HCT116 (cell line): ENCODE results near the gene A4GALT. TPM values are rescaled to one million over a fixed set of nuclear protein-coding genes. Genes with fewer than 3 reads are reported as not detected.

Experiments used
- ATAC-seq: fragments of 200-7000 bp; cut with Tn5 transposase; 2 replicates; pipeline ENCODE4 v1.9.1; 2020; ENCODE audit warnings: mild to moderate bottlenecking, moderate library complexity
- BruUV-seq: library from RNA; stranded (reverse); fragments of 400-500 nt; replicated peaks from 2 replicates; lab custom pipeline; 2021; lab: Mats Ljungman, UMichigan
- CTCF ChIA-PET: fragments of 300-600 bp; sonication (Branson Sonifier 250); formaldehyde crosslinking; loops from one replicate; lab custom pipeline; 2021; ENCODE audit warnings: antibody characterized with exemption; lab: Charles Lee
- POLR2A ChIA-PET: fragments of 300-600, 350-600 bp; sonication (Branson Sonifier 250); formaldehyde crosslinking; loops from one replicate; lab custom pipeline; 2021; ENCODE audit warnings: antibody characterized with exemption; lab: Charles Lee
- RAD21 ChIA-PET, 2 experiments: fragments of 300-600 bp; sonication (Branson Sonifier 250); formaldehyde crosslinking; loops; one replicate each; lab custom pipeline; 2023; ENCODE audit warnings: low total read pairs in 2 of 2; ENCODE audit not compliant: uncharacterized antibody in 2 of 2, unreplicated experiment in 2 of 2, low non-redundant PET in 1 of 2; lab: Charles Lee
- DNase-seq: peaks from one replicate; pipeline ENCODE4 v3.0.0-alpha.2; 2010; ENCODE audit warnings: low read depth, low spot score
- H2AFZ ChIP-seq: fragments of 200-600 bp; shearing (Covaris generic), sonication (generic); 2 replicates; pipeline ENCODE4 v1.6.1; 2017; ENCODE audit warnings: low read depth, mixed run types, mixed read lengths, antibody characterized with exemption, low read length; ENCODE audit not compliant: poor library complexity, severe bottlenecking
- H3K27ac ChIP-seq: 2 replicates; pipeline ENCODE4 v1.5.1; 2012; ENCODE audit warnings: low read depth, low read length
- H3K27me3 ChIP-seq: fragments of 200-600 bp; sonication (generic); 2 replicates; pipeline ENCODE4 v1.6.1; 2016; ENCODE audit warnings: mixed run types, low read length, mixed read lengths; ENCODE audit not compliant: insufficient read depth
- H3K36me3 ChIP-seq, 2 experiments: fragments of 200-500 bp in 1 of 2; fragments of 200-600 bp in 1 of 2; sonication (Bioruptor generic) in 1 of 2; sonication (generic) in 1 of 2; 2 replicates each; pipeline versions ENCODE4 v1.5.1 to v1.6.1; 2014 to 2016; ENCODE audit warnings: low read length in 2 of 2, inconsistent platforms in 1 of 2, mixed read lengths in 1 of 2, mixed run types in 1 of 2; ENCODE audit not compliant: insufficient read depth in 2 of 2, control insufficient read depth in 1 of 2
- H3K4me1 ChIP-seq, 2 experiments: fragments of 200-600 bp in 1 of 2; sonication (generic) in 1 of 2; 2 replicates each; pipeline versions ENCODE4 v1.5.1 to v1.6.1; 2012 to 2017; ENCODE audit warnings: low read length in 2 of 2, inconsistent platforms in 1 of 2, mild to moderate bottlenecking in 1 of 2, mixed read lengths in 1 of 2, mixed run types in 1 of 2, moderate library complexity in 1 of 2; ENCODE audit not compliant: insufficient read depth in 2 of 2, control insufficient read depth in 1 of 2
- H3K4me2 ChIP-seq: fragments of 200-600 bp; sonication (generic); 2 replicates; pipeline ENCODE4 v1.6.1; 2017; ENCODE audit warnings: mixed run types, low read length, mixed read lengths
- H3K4me3 ChIP-seq, 2 experiments: fragments of 200-600 bp in 1 of 2; sonication (generic) in 1 of 2; replicated peaks in 1 of 2; 2 replicates each; pipeline ENCODE4 v1.5.1; 2011 to 2016; ENCODE audit warnings: low read length in 2 of 2, control low read depth in 1 of 2, low read depth in 1 of 2, mild to moderate bottlenecking in 1 of 2, mixed read lengths in 1 of 2, mixed run types in 1 of 2
- H3K79me2 ChIP-seq: fragments of 200-600 bp; sonication (generic); 2 replicates; pipeline ENCODE4 v1.6.1; 2017; ENCODE audit warnings: mild to moderate bottlenecking, mixed run types, low read length, moderate library complexity, mixed read lengths; ENCODE audit not compliant: insufficient read depth
- H3K9ac ChIP-seq: fragments of 200-600 bp; sonication (generic); 2 replicates; pipeline ENCODE4 v1.6.1; 2016; ENCODE audit warnings: low read length, mixed read lengths
- H3K9me2 ChIP-seq: fragments of 200-600 bp; sonication (generic), shearing (Covaris generic); 2 replicates; pipeline ENCODE4 v1.6.1; 2017; ENCODE audit warnings: mixed run types, mild to moderate bottlenecking, moderate library complexity; ENCODE audit not compliant: insufficient read depth
- H3K9me3 ChIP-seq, 2 experiments: fragments of 200-500 bp in 1 of 2; fragments of 200-600 bp in 1 of 2; sonication (Bioruptor generic) in 1 of 2; sonication (generic) in 1 of 2; 2 replicates each; pipeline ENCODE4 v1.6.1; 2014 to 2017; ENCODE audit warnings: low read length in 2 of 2, mixed read lengths in 2 of 2, inconsistent platforms in 1 of 2, low read depth in 1 of 2, mild to moderate bottlenecking in 1 of 2, mixed run types in 1 of 2, moderate library complexity in 1 of 2; ENCODE audit not compliant: control insufficient read depth in 1 of 2, insufficient read depth in 1 of 2
- H4K20me1 ChIP-seq: fragments of 200-600 bp; sonication (generic), shearing (Covaris generic); 2 replicates; pipeline ENCODE4 v1.6.1; 2017; ENCODE audit warnings: mixed run types, mild to moderate bottlenecking, moderate library complexity; ENCODE audit not compliant: insufficient read depth
- CBX3 ChIP-seq: IDR thresholded peaks from 2 replicates; pipeline ENCODE4 v1.6.1; 2012; ENCODE audit warnings: low read depth
- CEBPB ChIP-seq: IDR thresholded peaks from 2 replicates; pipeline ENCODE4 v1.6.1; 2012; ENCODE audit warnings: low read depth
- RAD21 ChIP-seq: IDR thresholded peaks from 2 replicates; pipeline ENCODE4 v1.6.1; 2012; ENCODE audit warnings: low read depth, mild to moderate bottlenecking
- SP1 ChIP-seq: IDR thresholded peaks from 2 replicates; pipeline ENCODE4 v1.6.1; 2012; ENCODE audit warnings: low read depth
- SRF ChIP-seq: IDR thresholded peaks from 2 replicates; pipeline ENCODE4 v1.6.1; 2012; ENCODE audit warnings: low read depth
- intact Hi-C: fragments of 100-400 bp; cut with micrococcal nuclease; formaldehyde crosslinking; loops from 2 replicates; pipeline ENCODE4 v1.10.0; 2022
- total RNA-seq: library from RNA; stranded (reverse); gene quantifications from one replicate; pipeline ENCODE4 v1.2.1, GENCODE V29; 2021; ENCODE audit not compliant: unreplicated experiment
- TF ChIP-seq, protein P1 (sequence below): IDR thresholded peaks from 2 replicates; pipeline ENCODE4 v1.6.1; 2012

The A4GALT gene
- total RNA-seq, 1 experiment from 2014 or later, result 16.0 TPM

DNA sequence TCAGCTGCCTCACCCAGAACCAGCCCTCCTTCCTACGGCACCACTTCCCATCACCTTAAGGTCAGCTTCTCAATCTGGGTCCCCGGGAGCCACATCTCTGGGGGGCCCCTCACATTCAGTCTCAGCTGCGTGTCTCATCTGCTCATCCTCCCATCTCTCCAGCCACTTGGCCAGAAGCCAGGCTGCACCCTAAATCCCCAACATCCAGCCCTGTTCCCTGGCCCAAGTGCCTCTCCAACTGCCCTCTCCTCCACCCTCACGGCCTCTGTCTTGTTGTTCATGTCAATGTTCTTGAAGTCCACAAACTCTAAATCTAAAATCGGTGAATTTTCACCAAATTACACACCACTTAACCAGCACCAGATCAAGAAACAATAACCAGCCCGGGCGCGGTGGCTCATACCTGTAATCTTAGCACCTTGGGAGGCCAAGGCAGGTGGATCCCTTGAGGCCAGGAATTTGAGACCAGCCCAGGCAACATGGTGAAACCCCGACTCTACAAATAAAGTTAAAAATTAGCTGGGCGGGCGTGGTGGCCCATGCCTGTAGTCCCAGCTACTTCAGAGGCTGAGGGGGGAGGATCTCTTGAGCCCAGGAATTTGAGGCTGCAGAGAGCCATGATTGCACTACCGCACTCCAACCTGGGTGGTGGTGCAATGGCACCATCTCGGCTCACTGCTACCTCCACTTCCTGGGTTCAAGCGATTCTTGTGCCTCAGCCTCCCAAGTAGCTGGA is 33.7 kb downstream of the A4GALT start:
- Histone ChIP-seq H3K9ac (no peak overlapping the region), H2AFZ (no peak overlapping the region), H3K27me3 (no peaks in the 10 kb centered on the region), H3K9me2 (no peaks in the 10 kb centered on the region), H3K4me3 (no peak overlapping the region), H3K4me2 (peak overlapping the region; percentile 22; the same call in 1 of the 2 replicates), H3K27ac (no peak overlapping the region), H3K9me3 (no peaks in the 10 kb centered on the region), H3K79me2 (no peaks in the 10 kb centered on the region), H3K4me1 (peaks cover 33% of the 10 kb centered on the region in 2 experiments), H4K20me1 (no peaks in the 10 kb centered on the region), H3K36me3 (no peaks in the 10 kb centered on the region)
- BruUV-seq, result no TSS peak
- ChIA-PET CTCF (no interaction called here), RAD21 (no interaction called here), POLR2A (no interaction called here)
- ATAC-seq, result no peak
- intact Hi-C loops, result no loop called here
- TF ChIP-seq RAD21, result no peak
- no peak for DNase-seq

DNA sequence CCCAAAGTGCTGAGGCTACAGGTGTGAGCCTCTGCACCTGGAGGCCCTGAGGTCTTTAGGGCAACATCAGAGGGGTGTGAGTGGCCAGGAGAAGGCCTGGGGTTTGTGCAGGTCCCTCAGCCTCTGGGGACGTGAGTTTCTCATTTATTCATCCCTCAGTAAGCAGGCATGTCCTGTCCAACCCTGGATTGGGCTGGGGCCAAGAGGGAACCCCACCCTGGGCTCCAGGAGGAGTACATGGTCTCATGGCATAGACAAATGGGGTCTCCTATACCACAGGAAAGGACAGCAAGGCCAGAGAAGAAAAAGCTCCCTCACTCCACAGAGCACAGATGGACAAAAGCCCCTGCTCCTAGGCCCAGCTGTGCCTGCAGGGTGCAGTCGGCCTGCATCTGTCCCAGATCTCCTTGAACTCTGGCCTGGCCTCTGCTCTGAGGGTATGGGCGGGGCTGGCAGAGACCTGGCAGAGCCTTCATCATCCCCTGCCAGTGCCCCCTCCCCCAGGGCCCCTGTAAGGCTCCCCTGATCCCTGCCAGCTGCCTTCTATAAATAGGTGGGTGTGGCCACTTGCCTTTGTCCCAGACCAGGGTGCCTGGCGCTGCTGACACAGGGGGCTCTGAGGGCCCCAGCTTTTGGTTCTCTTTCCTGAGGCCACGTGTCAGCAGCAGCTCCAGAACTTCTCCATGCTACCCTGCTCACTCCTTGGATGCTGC is 34.6 kb downstream of the A4GALT start:
- POLR2A ChIA-PET, result no interaction called here
- Histone ChIP-seq H3K4me3 (no peak overlapping the region), H2AFZ (no peak overlapping the region)

More for the DNA sequence above, 34.6 kb downstream of the A4GALT start:
- no TSS peak for BruUV-seq
- no peaks in the 10 kb centered on the region for H3K9me2 ChIP-seq
- ChIA-PET CTCF (no interaction called here), RAD21 (no interaction called here)
- no peak overlapping the region for H3K9ac ChIP-seq
- no peaks in the 10 kb centered on the region for H3K9me3 ChIP-seq
- H4K20me1 ChIP-seq, result no peaks in the 10 kb centered on the region
- peaks cover 33% of the 10 kb centered on the region in 2 experiments for H3K4me1 ChIP-seq
- no peak for DNase-seq
- no peaks in the 10 kb centered on the region for H3K36me3 ChIP-seq
- no peaks in the 10 kb centered on the region for H3K79me2 ChIP-seq
- TF ChIP-seq SRF (no peak), CBX3 (no peak), CEBPB (no peak), SP1 (no peak)
- TF ChIP-seq, protein P1, sequence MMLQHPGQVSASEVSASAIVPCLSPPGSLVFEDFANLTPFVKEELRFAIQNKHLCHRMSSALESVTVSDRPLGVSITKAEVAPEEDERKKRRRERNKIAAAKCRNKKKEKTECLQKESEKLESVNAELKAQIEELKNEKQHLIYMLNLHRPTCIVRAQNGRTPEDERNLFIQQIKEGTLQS, result no peak
- TF ChIP-seq, all 23 proteins: peak for 0
- intact Hi-C loops, result no loop called here
- Histone ChIP-seq H3K27me3 (no peaks in the 10 kb centered on the region), H3K4me2 (peak overlapping the region; percentile 22; the same call in 1 of the 2 replicates), H3K27ac (no peak overlapping the region; the same call in 1 of the 2 replicates)
- ATAC-seq, result no peak
